GM21786 (cell line): ENCODE measurements around the gene DDX10.
"Not testable (repeated sequence)": the region's sequence is repeated elsewhere in the genome, so short reads cannot be mapped to it uniquely, and the experiment has no call there.

Experiments used
- ATAC-seq: cut with Tn5 transposase; IDR thresholded peaks from one replicate; pipeline ENCODE4 v1.9.1; 2021; ENCODE audit not compliant: unreplicated experiment

The DDX10 gene

GRCh38 chr11:108813086-108813485, 148.2 kb downstream of the DDX10 start:
- no peak for ATAC-seq

- ATAC-seq: no peak
Measured at GRCh38 chr11:108817976-108818375, 153.1 kb downstream of the DDX10 start.

- no peak for ATAC-seq
Measured at GRCh38 chr11:108818971-108819370, 154.1 kb downstream of the DDX10 start.

GRCh38 chr11:108819957-108820356, 155.1 kb downstream of the DDX10 start:
- no peak for ATAC-seq

GRCh38 chr11:108823960-108824359, 159.1 kb downstream of the DDX10 start:
- ATAC-seq: not testable (repeated sequence)

- no peak for ATAC-seq
Measured at GRCh38 chr11:108824545-108824944, 159.7 kb downstream of the DDX10 start.

- no peak for ATAC-seq
Measured at GRCh38 chr11:108825381-108825780, 160.5 kb downstream of the DDX10 start.

GRCh38 chr11:108826136-108826535, 161.3 kb downstream of the DDX10 start:
- no peak for ATAC-seq

- no peak for ATAC-seq
Measured at GRCh38 chr11:108835624-108836023, 170.8 kb downstream of the DDX10 start.

GRCh38 chr11:108836541-108836940, 171.7 kb downstream of the DDX10 start:
- ATAC-seq: no peak

GRCh38 chr11:108838102-108838791, 173.4 kb downstream of the DDX10 start:
- no peak for ATAC-seq

- no peak for ATAC-seq
Measured at GRCh38 chr11:108838792-108839105, 173.9 kb downstream of the DDX10 start.

- no peak for ATAC-seq
Measured at GRCh38 chr11:108846009-108846408, 181.1 kb downstream of the DDX10 start.

- no peak for ATAC-seq
Measured at GRCh38 chr11:108847298-108847990, 182.6 kb downstream of the DDX10 start.

- ATAC-seq: no peak
Measured at GRCh38 chr11:108851781-108852180, 186.9 kb downstream of the DDX10 start.

GRCh38 chr11:108852701-108853100, 187.8 kb downstream of the DDX10 start:
- ATAC-seq: no peak

GRCh38 chr11:108853151-108853550, 188.3 kb downstream of the DDX10 start:
- ATAC-seq: no peak

GRCh38 chr11:108853864-108854263, 189.0 kb downstream of the DDX10 start:
- ATAC-seq: peak; percentile 34

- peak; percentile 94 for ATAC-seq
Measured at GRCh38 chr11:108854346-108854745, 189.5 kb downstream of the DDX10 start.

GRCh38 chr11:108857382-108857781, 192.5 kb downstream of the DDX10 start:
- ATAC-seq: no peak

- ATAC-seq: no peak
Measured at GRCh38 chr11:108858622-108859021, 193.8 kb downstream of the DDX10 start.

- ATAC-seq: no peak
Measured at GRCh38 chr11:108859510-108859909, 194.6 kb downstream of the DDX10 start.

- ATAC-seq: no peak
Measured at GRCh38 chr11:108863528-108863927, 198.7 kb downstream of the DDX10 start.
